ENCODE results near the gene DMRTC2.

DMRTC2 gene

GRCh38 chr19:41892173-41892902 is 47.5 kb downstream of the DMRTC2 start:
- no peak for DNase-seq

GRCh38 chr19:41893899-41894298 is 49.1 kb downstream of the DMRTC2 start:
- no peak for DNase-seq

DNA sequence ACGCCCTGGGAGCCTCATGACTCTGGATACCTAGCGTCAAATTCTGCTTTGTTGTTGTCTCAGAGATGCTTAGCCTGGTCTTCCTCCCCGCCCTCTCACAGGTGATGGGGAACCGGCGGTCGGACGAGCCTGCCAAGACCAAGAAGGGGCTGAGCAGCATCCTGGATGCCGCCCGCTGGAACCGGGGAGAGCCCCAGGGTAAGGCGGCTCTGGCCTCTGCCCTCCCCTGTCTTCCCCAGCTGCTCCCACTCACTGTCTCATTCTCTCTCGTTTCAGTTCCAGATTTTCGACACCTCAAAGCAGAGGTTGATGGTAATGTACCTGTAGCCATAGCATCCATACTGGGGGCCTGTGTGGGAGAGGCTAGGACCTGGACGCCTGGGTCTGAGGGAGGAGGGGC is 49.5 kb downstream of the DMRTC2 start:
- no peak for DNase-seq

DNA sequence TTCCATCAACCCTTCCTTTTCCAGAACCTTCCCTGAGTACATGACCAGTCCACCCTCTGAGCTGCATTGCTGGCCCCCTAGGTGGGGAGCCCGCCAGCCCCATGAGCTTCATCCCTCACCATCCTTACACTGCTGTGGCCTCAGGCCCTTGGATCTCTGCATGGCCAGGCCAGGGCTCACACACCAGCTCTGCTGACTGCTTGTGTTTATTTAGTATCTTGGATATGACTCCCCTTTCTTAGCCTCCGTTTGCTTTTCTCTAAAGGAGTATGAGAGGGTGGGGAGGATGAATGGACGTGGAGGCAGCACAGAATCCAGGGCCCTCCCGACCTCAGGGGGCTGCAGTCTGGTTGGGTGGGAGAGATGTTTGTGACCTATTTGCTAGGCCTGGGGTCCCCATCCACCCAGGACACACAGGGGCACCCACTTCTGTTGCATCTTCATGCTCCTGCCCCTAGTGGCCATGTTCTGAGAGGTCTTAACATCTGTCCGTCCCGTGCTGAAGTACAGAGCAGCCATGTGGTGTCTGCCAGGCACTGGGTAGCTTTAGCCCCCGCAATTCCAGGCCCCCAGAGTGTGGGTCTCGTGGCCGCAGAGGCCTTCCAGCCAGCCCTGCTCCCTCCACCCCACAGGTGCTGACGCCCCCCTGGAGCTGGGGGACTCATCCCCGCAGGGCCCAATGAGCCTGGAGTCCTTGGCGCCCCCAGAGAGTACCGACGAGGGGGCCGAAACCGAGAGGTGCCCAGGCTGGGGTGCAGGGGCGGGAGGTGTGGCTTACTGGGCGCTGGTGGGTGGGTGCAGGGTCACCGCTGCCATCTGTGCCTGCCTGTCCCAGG is 51.1 kb downstream of the DMRTC2 start:
- no peak for DNase-seq

DNA sequence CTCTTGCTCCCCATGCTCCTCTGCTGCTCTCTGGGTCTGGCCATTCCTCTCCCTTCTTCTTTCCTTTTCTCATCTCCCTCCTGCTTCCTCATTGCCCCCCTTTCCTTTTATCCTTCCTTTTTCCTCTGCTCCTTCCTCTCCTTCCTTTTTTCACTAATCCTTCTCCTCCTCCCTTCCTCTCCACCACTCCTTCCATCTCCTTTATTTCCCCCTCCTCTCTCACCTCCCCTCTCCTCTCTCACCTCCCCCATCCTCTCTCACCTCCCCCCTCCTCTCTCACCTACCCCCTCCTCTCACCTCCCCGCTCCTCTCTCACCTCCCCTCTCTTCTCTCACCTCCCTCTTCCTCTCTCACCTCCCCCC is 51.7 kb downstream of the DMRTC2 start:
- no peak for DNase-seq

DNA sequence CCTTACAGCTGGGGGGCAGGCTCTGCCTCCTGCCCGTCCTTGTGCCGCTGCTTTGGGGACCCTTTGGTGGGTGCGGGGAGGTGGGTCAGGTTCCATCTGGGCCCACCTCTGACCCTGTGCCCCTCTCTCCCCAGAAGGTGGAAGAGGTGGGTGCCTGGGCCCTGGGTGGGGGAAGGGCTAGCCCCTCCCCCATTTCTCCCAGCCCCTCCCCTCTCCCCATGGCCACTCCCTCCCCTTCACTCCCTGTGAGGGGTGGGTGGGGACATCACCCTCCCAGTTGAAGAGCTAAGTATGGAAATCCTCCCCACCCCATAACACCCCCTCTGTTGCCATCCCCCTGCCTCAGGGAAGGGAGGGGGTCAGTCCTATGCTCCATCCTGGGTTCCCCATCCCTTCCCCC is 52.3 kb downstream of the DMRTC2 start:
- DNase-seq = no peak

DNA sequence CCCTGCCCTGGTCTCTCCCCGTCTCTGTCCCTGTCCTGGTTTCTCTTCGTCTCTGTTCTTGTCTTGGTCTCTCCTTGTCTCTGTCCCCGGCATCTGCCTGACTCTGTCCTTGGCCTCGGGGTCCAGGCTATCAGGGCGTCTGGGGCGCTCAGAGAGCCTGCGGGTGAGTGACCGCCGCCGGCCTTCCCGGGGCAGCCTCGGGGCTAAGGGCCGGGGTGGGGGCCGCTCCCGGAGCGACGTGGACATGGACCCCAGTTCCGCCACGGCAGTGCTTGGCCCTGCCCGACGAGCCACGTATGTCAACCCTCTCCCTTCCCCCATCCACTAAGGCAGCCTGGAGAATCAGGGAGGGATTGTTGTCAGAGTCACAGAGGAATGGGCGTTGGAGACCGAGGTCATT is 53.0 kb downstream of the DMRTC2 start:
- DNase-seq = no peak

DNA sequence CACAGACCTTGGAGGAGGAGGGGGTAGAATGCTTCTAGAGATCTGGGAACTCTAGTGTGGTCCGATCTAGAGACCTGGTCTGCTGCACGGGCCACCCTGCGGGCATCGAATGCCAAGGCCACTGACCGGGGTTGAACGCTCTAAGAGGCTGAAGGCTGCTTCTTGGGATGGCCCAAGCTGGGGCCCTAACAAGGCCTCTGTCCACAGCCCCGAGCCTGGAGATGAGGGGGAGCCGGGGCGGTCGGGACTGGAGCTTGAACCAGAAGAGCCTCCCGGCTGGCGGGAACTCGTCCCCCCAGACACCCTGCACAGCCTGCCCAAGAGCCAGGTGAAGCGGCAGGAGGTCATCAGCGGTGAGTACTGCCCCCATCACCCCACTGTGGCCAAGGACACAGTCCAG is 53.4 kb downstream of the DMRTC2 start:
- DNase-seq = no peak
